Neuronal stem cell (in vitro differentiated cells): ENCODE results near the gene C2orf78.

Source experiments
- DNase-seq: peaks from one replicate; pipeline ENCODE4 v3.0.0-alpha.2; 2013; ENCODE audit warnings: low spot score
- H2AFZ ChIP-seq: one replicate; pipeline ENCODE4 v1.6.1; 2013; ENCODE audit warnings: mild to moderate bottlenecking, low read length, inconsistent platforms
- H2AK5ac ChIP-seq: 2 replicates; pipeline ENCODE4 v1.6.1; 2013; ENCODE audit warnings: low read depth, mild to moderate bottlenecking, inconsistent platforms, low read length, moderate library complexity, mixed read lengths
- H2BK120ac ChIP-seq: 2 replicates; pipeline ENCODE4 v1.6.1; 2013; ENCODE audit warnings: low read depth, mild to moderate bottlenecking, inconsistent platforms, low read length, moderate library complexity, mixed read lengths
- H2BK12ac ChIP-seq: one replicate; pipeline ENCODE4 v1.6.1; 2013; ENCODE audit warnings: low read length, inconsistent platforms
- H2BK15ac ChIP-seq: 2 replicates; pipeline ENCODE4 v1.6.1; 2013; ENCODE audit warnings: mild to moderate bottlenecking, low read length, inconsistent platforms, mixed read lengths
- H2BK5ac ChIP-seq: one replicate; pipeline ENCODE4 v1.6.1; 2013; ENCODE audit warnings: inconsistent platforms, mild to moderate bottlenecking, low read length, moderate library complexity
- H3K14ac ChIP-seq: one replicate; pipeline ENCODE4 v1.6.1; 2013; ENCODE audit warnings: low read length, inconsistent platforms
- H3K18ac ChIP-seq: 2 replicates; pipeline ENCODE4 v1.6.1; 2013; ENCODE audit warnings: low read length, inconsistent platforms
- H3K23ac ChIP-seq: 2 replicates; pipeline ENCODE4 v1.6.1; 2013; ENCODE audit warnings: low read depth, mild to moderate bottlenecking, mixed read lengths, low read length, inconsistent platforms; ENCODE audit not compliant: poor library complexity
- H3K27ac ChIP-seq: replicated peaks from 3 replicates; pipeline ENCODE4 v1.5.1; 2013; ENCODE audit warnings: low read length, inconsistent platforms
- H3K27me3 ChIP-seq, 3 experiments: 2 replicates each; pipeline ENCODE4 v1.6.1; 2013; ENCODE audit warnings: low read length in 3 of 3, mild to moderate bottlenecking in 2 of 3, inconsistent platforms in 1 of 3, low read depth in 1 of 3, mixed read lengths in 1 of 3, moderate library complexity in 1 of 3; ENCODE audit not compliant: control insufficient read depth in 3 of 3, insufficient read depth in 3 of 3
- H3K36me3 ChIP-seq, 2 donors: replicated peaks in 1 of 2; 2 replicates each; pipeline ENCODE4 v1.6.1; 2013; ENCODE audit warnings: low read length in 2 of 2; ENCODE audit not compliant: control insufficient read depth in 2 of 2, insufficient read depth in 2 of 2
- H3K4ac ChIP-seq: 2 replicates; pipeline ENCODE4 v1.6.1; 2013; ENCODE audit warnings: inconsistent platforms, mild to moderate bottlenecking, low read length, moderate library complexity
- H3K4me1 ChIP-seq, 2 donors: 1 replicate in 1 of 2; 2 replicates in 1 of 2; pipeline ENCODE4 v1.6.1; 2013; ENCODE audit warnings: low read length in 2 of 2, low read depth in 1 of 2; ENCODE audit not compliant: control insufficient read depth in 2 of 2, insufficient read depth in 1 of 2
- H3K4me2 ChIP-seq: one replicate; pipeline ENCODE4 v1.6.1; 2013; ENCODE audit warnings: mild to moderate bottlenecking, low read length, inconsistent platforms; ENCODE audit not compliant: insufficient read depth, poor library complexity, severe bottlenecking
- H3K4me3 ChIP-seq, 2 donors: 2 replicates each; pipeline ENCODE4 v1.5.1; 2013; ENCODE audit warnings: low read length in 2 of 2, mild to moderate bottlenecking in 2 of 2, inconsistent platforms in 1 of 2, moderate library complexity in 1 of 2
- H3K79me1 ChIP-seq: one replicate; pipeline ENCODE4 v1.6.1; 2013; ENCODE audit warnings: low read depth, mild to moderate bottlenecking, inconsistent platforms, low read length, moderate library complexity
- H3K9ac ChIP-seq: one replicate; pipeline ENCODE4 v1.6.1; 2013; ENCODE audit warnings: mild to moderate bottlenecking, low read depth, low read length, inconsistent platforms; ENCODE audit not compliant: poor library complexity
- H3K9me3 ChIP-seq, 2 donors: replicated peaks in 1 of 2; 2 replicates each; pipeline versions ENCODE3 to v1.6.1; 2013; ENCODE audit warnings: low read length in 2 of 2, mild to moderate bottlenecking in 2 of 2, inconsistent platforms in 1 of 2, low read depth in 1 of 2, mixed read lengths in 1 of 2, moderate library complexity in 1 of 2; ENCODE audit not compliant: control insufficient read depth in 2 of 2, insufficient read depth in 1 of 2
- H4K8ac ChIP-seq: one replicate; pipeline ENCODE4 v1.6.1; 2013; ENCODE audit warnings: low read depth, mild to moderate bottlenecking, inconsistent platforms, low read length, moderate library complexity
- H4K91ac ChIP-seq: one replicate; pipeline ENCODE4 v1.6.1; 2013; ENCODE audit warnings: low read length, low read depth, mild to moderate bottlenecking, inconsistent platforms; ENCODE audit not compliant: poor library complexity
- WGBS, 2 donors: extraction: QIAGEN DNeasy Blood & Tissue Kit; methylation state at CpG; one replicate each; pipeline ENCODE4 v1.1.7; 2013; ENCODE audit warnings: missing lambda C conversion rate in 2 of 2, mixed read lengths in 1 of 2; ENCODE audit not compliant: insufficient read length in 2 of 2, insufficient replicate concordance in 1 of 2; ENCODE audit errors: extremely low coverage in 2 of 2; 5-methylcytosine and 5-hydroxymethylcytosine counted together

Gene C2orf78

DNA sequence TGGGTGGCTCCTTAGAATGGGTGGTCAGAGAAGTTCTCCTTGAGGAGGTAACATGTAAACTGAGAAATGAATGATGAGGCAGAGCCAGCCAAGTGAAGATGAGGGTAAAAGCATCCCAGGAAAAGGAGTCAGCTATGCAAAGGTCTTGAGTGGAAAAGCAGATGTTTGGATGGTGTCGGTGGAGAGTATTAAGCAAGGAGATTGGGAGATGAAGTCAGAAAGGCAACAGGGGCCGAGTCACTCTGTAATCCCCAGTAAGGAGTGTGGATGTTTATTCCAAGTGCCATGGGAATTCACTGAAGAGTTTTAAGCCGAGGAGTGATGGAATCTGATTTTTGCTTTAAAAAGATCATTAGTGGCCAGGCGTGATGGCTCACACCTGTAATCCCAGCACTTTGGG lies 41.4 kb downstream of the C2orf78 start:
- H3K4ac ChIP-seq = no peak overlapping the region
- no CpG with 5 or more reads among the region's 4 CpGs for WGBS, 2 donors

DNA sequence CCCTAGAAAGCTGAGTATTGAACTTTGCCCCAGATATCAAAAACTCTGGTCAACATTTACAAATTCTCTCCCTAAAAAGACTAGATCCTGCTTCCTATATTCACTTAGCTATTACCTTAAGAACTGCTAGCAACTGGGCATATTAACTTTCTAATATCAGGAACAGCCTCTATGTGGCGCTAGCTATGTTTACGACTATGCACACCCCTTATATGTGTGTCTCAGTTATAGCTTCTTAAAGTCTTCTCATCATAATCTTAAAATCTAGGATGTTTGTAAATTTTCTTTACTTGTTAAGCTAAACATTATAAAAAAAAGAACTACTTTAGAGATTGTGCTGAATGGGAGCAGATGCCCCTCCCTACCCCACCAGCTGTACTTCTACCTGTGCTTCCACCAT lies 43.0 kb downstream of the C2orf78 start:
- Histone ChIP-seq H3K36me3 (peaks cover 2 to 15% of the 10 kb centered on the region in 2 donors), H2BK5ac (no peak overlapping the region), H2BK12ac (no peak overlapping the region), H3K79me1 (no peaks in the 10 kb centered on the region), H3K4ac (no peak overlapping the region), H3K4me3 (no peak overlapping the region), H3K14ac (no peak overlapping the region), H3K9ac (no peak overlapping the region), H4K91ac (no peak overlapping the region), H3K4me2 (no peak overlapping the region), H3K23ac (no peak overlapping the region), H3K9me3 (peaks cover 0 to 2% of the 10 kb centered on the region in 2 donors), H3K4me1 (peaks cover 1 to 9% of the 10 kb centered on the region in 2 donors), H2AFZ (no peak overlapping the region), H2AK5ac (no peak overlapping the region), H4K8ac (no peak overlapping the region), H3K27me3 (peaks cover 0 to 3% (median 3%) of the 10 kb centered on the region in 3 experiments), H3K27ac (no peak overlapping the region), H2BK120ac (no peak overlapping the region), H2BK15ac (no peak overlapping the region), H3K18ac (no peak overlapping the region)
- WGBS, 2 donors = no CpG with 5 or more reads among the region's 2 CpGs
- no peak for DNase-seq

More for the DNA sequence above, 41.4 kb downstream of the C2orf78 start:
- H3K4me3 ChIP-seq = no peak overlapping the region
- no peak overlapping the region for H3K4me2 ChIP-seq
- H3K23ac ChIP-seq = no peak overlapping the region
- no peak overlapping the region for H2BK120ac ChIP-seq
- no peak overlapping the region for H2BK15ac ChIP-seq
- no peak overlapping the region for H3K18ac ChIP-seq
- no peaks in the 10 kb centered on the region for H3K36me3 ChIP-seq
- H4K8ac ChIP-seq = no peak overlapping the region
- H2AK5ac ChIP-seq = no peak overlapping the region
- no peak for DNase-seq
- peaks cover 0 to 16% (median 3%) of the 10 kb centered on the region in 3 experiments for H3K27me3 ChIP-seq
- peaks cover 1 to 9% of the 10 kb centered on the region in 2 donors for H3K4me1 ChIP-seq
- H2BK12ac ChIP-seq = no peak overlapping the region
- no peak overlapping the region for H4K91ac ChIP-seq
- no peak overlapping the region for H3K14ac ChIP-seq
- no peak overlapping the region for H3K9ac ChIP-seq
- H3K79me1 ChIP-seq = no peaks in the 10 kb centered on the region
- peaks cover 0 to 2% of the 10 kb centered on the region in 2 donors for H3K9me3 ChIP-seq
- no peak overlapping the region for H2AFZ ChIP-seq
- no peak overlapping the region for H2BK5ac ChIP-seq
- H3K27ac ChIP-seq = no peak overlapping the region

DNA sequence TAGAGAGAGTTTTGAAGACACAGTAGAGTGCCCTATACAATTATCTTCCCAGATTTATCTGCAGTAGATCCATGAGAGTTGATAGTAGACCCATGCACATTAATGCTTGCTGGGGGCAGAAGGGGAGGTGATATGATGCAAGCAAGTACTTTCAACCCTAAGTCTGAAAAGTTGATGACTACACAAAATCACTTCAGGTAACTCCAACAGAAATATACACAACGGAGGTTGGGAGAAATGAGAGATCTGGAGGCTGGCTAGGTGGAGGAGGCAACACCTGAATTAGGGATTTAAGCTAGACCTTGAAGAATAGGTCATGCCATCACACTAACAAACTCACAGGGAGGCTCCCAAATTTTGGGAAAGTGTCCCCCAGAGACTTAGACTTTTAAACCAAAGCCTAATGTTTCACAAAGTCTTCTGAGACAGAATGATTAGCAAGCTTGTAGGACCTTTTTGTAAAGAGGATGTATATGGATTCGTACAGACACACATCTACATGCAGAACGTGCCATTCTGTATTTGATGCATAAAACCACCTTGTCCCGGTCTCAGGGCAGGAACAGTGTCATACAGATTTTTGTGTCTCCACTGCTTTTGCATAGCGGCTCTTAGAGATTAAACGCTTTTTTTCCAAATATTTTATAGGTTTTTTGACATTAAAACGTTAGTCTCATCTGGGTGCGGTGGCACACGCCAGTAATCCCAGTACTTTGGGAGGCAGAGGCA lies 43.8 kb downstream of the C2orf78 start:
- Histone ChIP-seq H3K14ac (no peak overlapping the region), H3K4me1 (peaks cover 1 to 9% of the 10 kb centered on the region in 2 donors), H2BK12ac (no peak overlapping the region), H4K8ac (no peak overlapping the region), H3K36me3 (peaks cover 5 to 21% of the 10 kb centered on the region in 2 donors), H3K9ac (no peak overlapping the region), H3K4ac (no peak overlapping the region), H2AFZ (peak overlapping the region; percentile 91), H2BK15ac (no peak overlapping the region), H3K27ac (no peak overlapping the region), H3K27me3 (peaks cover 0 to 3% (median 0%) of the 10 kb centered on the region in 3 experiments), H3K9me3 (peaks cover 0 to 2% of the 10 kb centered on the region in 2 donors), H3K23ac (no peak overlapping the region), H3K18ac (no peak overlapping the region), H3K4me3 (peak overlapping the region in 1 of 2 donors; percentile 64), H4K91ac (no peak overlapping the region), H2BK5ac (no peak overlapping the region), H3K79me1 (no peaks in the 10 kb centered on the region), H3K4me2 (no peak overlapping the region), H2AK5ac (no peak overlapping the region), H2BK120ac (no peak overlapping the region)
- no peak for DNase-seq
- no CpG with 5 or more reads among the region's 9 CpGs for WGBS, 2 donors

DNA sequence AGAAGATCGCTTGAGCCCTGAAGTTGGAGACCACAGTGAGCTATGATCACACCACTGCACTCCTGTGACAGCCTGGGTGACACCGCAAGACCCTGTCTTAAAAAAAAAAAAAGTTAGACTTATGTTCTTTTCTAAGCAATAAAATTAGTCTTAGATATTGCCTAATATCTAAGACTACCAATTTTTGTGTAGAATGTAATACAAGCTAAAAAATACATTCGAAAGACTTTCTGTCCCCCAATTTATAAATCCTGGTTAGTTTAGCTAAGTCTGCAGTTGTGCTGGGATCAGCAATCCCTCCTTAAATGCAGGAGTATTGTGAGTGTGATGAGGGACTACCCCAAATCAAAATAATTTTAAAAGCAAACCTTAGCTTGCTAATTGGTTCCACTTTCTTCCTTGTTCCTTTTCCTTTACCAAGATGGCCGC lies 44.4 kb downstream of the C2orf78 start:
- Histone ChIP-seq H2BK12ac (no peak overlapping the region), H3K79me1 (no peaks in the 10 kb centered on the region), H3K4me1 (peaks cover 1 to 9% of the 10 kb centered on the region in 2 donors), H3K4me3 (peak overlapping the region in 1 of 2 donors; percentile 64), H3K27me3 (peaks cover 0 to 3% (median 0%) of the 10 kb centered on the region in 3 experiments), H3K9ac (no peak overlapping the region), H3K9me3 (peaks cover 0 to 2% of the 10 kb centered on the region in 2 donors), H3K14ac (no peak overlapping the region), H3K27ac (no peak overlapping the region), H2AK5ac (no peak overlapping the region), H2AFZ (peak overlapping the region; percentile 91), H2BK15ac (no peak overlapping the region), H2BK5ac (no peak overlapping the region), H3K4me2 (no peak overlapping the region), H3K4ac (no peak overlapping the region), H3K18ac (no peak overlapping the region), H4K91ac (no peak overlapping the region), H3K23ac (no peak overlapping the region), H4K8ac (no peak overlapping the region), H3K36me3 (peaks cover 5 to 27% of the 10 kb centered on the region in 2 donors), H2BK120ac (no peak overlapping the region)
- no CpG with 5 or more reads among the region's 4 CpGs for WGBS, 2 donors
- DNase-seq = no peak
